WERI-Rb-1 (cell line): ENCODE measurements around the gene ZFPL1.

Experiments
- DNase-seq: peaks from one replicate; pipeline ENCODE4 v3.0.0-alpha.2; 2020
- H3K27ac ChIP-seq: fragments of 250-450 bp; sonication (Bioruptor Pico); 2 replicates; pipeline ENCODE4 v1.5.1; 2020; ENCODE audit warnings: mild to moderate bottlenecking, moderate library complexity
- H3K27me3 ChIP-seq: fragments of 250-450 bp; sonication (Bioruptor Pico); 2 replicates; pipeline ENCODE4 v1.5.1; 2021; ENCODE audit warnings: mild to moderate bottlenecking, low read depth, moderate library complexity; ENCODE audit not compliant: insufficient read depth, severe bottlenecking
- H3K36me3 ChIP-seq: fragments of 250-450 bp; sonication (Bioruptor Pico); 2 replicates; pipeline ENCODE4 v1.5.1; 2020; ENCODE audit warnings: mild to moderate bottlenecking, moderate library complexity
- H3K4me3 ChIP-seq: 2 replicates; pipeline ENCODE4 v1.5.1; 2011; ENCODE audit warnings: low read depth, mild to moderate bottlenecking, control low read depth, low read length
- H3K9me3 ChIP-seq: fragments of 250-450 bp; sonication (Bioruptor Pico); 2 replicates; pipeline ENCODE4 v1.5.1; 2021; ENCODE audit warnings: mild to moderate bottlenecking, moderate library complexity; ENCODE audit not compliant: severe bottlenecking
- TF ChIP-seq, protein P1 (sequence below): IDR thresholded peaks from 2 replicates; pipeline ENCODE4 v1.5.1; 2011; ENCODE audit warnings: low read depth, mild to moderate bottlenecking, control low read depth, inconsistent platforms, low read length

The ZFPL1 gene

DNA sequence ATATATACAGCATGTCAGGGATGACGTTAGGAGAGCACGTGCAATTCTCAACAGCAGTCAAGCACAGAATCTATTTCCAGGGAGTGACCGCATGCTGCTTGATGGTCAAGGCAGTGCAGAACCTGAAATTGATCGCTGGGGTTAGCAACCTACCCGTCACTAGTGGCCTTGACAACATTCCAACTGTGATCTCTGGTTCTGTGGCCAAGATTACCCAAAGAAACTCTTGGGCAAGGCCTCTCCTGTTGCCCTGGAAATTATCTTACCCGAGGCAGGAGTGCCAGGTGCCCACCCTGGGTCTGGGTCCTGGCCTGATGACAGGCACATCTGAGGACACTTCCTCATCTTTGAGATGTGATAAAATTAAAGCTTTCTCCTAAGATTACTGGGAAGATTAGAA, 29.8 kb downstream of the ZFPL1 start:
- DNase-seq, result no peak
- Histone ChIP-seq H3K27ac (no peak overlapping the region), H3K4me3 (peak overlapping the region; percentile 65), H3K27me3 (no peaks in the 10 kb centered on the region), H3K9me3 (no peaks in the 10 kb centered on the region), H3K36me3 (peaks cover 29% of the 10 kb centered on the region)
- TF ChIP-seq, protein P1, sequence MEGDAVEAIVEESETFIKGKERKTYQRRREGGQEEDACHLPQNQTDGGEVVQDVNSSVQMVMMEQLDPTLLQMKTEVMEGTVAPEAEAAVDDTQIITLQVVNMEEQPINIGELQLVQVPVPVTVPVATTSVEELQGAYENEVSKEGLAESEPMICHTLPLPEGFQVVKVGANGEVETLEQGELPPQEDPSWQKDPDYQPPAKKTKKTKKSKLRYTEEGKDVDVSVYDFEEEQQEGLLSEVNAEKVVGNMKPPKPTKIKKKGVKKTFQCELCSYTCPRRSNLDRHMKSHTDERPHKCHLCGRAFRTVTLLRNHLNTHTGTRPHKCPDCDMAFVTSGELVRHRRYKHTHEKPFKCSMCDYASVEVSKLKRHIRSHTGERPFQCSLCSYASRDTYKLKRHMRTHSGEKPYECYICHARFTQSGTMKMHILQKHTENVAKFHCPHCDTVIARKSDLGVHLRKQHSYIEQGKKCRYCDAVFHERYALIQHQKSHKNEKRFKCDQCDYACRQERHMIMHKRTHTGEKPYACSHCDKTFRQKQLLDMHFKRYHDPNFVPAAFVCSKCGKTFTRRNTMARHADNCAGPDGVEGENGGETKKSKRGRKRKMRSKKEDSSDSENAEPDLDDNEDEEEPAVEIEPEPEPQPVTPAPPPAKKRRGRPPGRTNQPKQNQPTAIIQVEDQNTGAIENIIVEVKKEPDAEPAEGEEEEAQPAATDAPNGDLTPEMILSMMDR, result no peak

DNA sequence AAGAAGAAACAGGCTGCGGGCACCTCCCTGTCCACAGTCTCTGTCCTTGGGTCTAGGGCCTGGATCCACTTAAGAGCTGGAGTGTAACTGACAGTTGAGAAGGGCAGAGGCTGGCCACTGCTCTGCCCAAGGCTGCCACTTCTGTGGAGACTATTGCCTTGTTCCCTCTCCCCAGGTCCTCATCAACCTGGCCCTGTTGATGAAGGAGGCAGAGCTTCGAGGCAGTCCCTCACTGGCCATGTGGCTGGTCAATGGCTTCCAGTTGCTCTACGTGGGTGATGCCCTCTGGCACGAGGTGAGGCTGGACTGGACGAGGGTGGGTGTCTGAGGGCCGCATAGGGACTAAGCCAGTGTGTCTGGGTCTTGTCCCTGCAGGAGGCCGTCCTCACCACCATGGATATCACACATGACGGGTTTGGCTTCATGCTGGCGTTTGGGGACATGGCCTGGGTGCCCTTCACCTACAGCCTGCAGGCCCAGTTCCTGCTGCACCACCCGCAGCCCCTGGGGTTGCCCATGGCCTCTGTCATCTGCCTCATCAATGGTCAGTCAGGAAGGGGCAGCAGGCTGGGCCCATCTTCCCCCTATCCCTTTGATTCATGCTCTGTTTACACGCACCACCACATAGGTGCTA, 30.6 kb downstream of the ZFPL1 start:
- Histone ChIP-seq H3K36me3 (peaks cover 32% of the 10 kb centered on the region), H3K27ac (no peak overlapping the region), H3K27me3 (no peaks in the 10 kb centered on the region), H3K4me3 (no peak overlapping the region), H3K9me3 (no peaks in the 10 kb centered on the region)
- no peak for DNase-seq
- TF ChIP-seq, protein P1, result no peak

DNA sequence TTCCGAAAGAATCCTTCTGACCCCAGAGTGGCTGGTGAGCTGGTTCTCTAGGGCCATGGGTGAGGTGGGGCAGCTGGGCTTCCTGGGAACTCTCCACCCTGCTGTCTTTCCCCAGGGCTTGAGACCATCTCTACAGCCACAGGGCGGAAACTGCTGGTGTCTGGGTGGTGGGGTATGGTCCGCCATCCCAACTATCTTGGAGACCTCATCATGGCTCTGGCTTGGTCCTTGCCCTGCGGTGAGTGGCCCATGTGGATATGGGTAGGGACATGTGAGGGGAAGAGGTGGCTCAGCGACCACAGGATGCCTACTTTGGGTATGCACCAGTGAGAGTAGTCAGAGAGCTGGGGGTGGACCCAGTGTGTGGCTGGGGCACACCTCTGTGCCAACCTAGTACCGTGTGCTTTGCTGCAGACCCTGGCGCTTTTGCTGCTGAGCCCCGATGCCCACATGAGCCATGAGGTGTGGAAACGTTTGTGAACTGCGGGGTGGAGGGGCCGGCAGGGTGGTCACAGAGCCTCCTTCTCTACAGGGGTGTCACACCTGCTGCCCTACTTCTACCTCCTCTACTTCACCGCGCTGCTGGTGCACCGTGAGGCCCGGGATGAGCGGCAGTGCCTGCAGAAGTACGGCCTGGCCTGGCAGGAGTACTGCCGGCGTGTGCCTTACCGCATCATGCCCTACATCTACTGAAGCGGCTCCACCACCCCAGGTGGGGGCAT, 31.5 kb downstream of the ZFPL1 start:
- TF ChIP-seq, protein P1, result no peak
- DNase-seq, result no peak
- H3K4me3 ChIP-seq, result no peak overlapping the region
- H3K9me3 ChIP-seq, result no peaks in the 10 kb centered on the region
- H3K36me3 ChIP-seq, result peaks cover 40% of the 10 kb centered on the region
- no peak overlapping the region for H3K27ac ChIP-seq
- H3K27me3 ChIP-seq, result no peaks in the 10 kb centered on the region

DNA sequence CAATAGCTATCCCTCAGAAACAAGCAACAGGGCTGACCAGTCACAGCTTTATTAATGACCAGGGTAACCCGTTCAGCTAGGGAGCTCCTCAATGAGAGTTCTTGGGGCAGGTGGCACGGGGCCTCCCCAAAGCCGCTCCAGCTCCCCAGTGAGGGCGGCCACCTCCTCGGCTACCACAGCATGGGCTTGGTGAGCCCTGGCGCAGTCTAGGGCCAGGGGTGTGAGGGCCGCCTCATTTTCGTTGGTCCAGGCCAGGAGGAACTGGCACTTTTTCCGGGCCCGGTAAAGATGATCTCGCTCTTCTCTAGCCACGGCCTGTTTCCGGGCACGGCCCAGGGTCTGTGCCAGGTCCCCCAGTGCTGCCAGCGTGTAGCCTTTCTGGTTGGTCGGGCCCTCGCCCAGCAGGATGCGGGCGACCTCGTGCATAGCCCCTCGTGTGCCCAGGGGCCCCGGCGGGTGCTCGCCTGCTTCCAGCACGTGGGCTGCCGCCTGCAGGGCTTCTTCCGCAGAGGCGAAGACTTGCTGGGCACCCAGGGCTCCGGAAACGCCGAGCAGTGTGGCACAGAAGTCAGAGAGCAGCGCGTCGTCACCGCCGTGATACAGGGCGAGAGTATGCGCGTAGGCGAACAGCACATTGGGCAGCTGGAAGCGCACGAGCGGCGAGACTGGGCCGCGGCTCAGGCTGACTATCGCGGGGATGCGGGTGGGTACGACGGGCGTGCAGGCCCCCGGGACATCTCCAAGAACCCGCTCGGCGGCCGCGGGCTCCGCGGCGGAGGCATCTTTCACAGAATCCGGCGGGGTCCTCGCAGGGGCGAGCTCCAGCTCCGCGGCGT, 32.6 kb downstream of the ZFPL1 start:
- H3K9me3 ChIP-seq, result no peaks in the 10 kb centered on the region
- H3K36me3 ChIP-seq, result peaks cover 51% of the 10 kb centered on the region
- H3K4me3 ChIP-seq, result peak overlapping the region; percentile 95
- peak overlapping the region; percentile 84 for H3K27ac ChIP-seq
- no peak for DNase-seq
- H3K27me3 ChIP-seq, result no peaks in the 10 kb centered on the region
- TF ChIP-seq, protein P1, result no peak

DNA sequence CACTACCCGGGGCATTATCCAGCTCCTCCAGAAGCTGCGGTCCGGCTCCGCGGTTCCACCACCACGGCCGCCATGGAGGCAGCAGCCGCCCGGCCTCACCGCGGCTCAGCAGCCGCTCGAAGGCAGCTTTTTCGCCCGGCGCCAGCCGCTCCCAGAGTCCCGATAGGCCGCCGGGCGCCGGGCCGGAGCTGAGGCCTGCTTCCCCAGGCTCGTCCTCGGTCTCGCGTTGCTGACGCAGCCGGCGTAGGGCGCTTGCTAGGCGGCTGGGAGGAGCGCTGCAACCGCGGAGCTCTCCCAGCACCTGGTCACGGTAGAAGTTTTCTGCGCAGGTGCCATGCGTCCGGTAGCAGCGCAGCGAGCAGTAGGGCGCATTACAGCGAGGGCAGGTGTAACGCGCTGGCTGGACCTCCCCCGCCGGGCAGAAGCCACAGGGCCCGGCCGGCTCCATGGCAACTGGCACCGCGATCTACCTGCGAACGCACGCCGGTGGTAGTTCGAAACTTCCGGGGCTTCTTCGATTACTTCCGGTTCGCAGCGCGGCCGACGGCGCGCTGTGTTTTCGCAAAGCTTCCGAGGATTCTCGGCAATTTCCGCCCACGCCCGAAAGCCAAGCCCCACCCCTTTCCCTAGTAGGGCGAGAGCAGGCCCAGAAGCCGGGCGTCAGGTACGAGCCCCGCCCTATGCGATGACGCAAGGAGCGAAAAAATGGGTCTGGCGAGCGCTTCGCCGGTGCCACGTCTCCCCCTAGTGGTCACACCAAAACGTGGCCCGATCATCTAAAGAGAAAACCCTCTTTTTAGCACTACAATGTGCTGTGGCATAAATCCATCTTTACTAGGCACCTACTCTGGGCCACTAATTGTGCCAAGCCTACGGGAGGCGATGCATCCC, 33.4 kb downstream of the ZFPL1 start, which contains the start of gene ZNHIT2:
Gene ZNHIT2, minus strand, starts transcription at position 496 of the 891 bp plus-strand sequence. Its CDS starts 48 bp downstream, at position 448.
- no peaks in the 10 kb centered on the region for H3K9me3 ChIP-seq
- H3K27me3 ChIP-seq, result no peaks in the 10 kb centered on the region
- H3K4me3 ChIP-seq, result peak within 1 kb of the TSS; percentile 95
- DNase-seq, result peak; percentile 99
- H3K36me3 ChIP-seq, result peaks cover 52% of the 10 kb centered on the region
- peak within 1 kb of the TSS; percentile 84 for H3K27ac ChIP-seq
- TF ChIP-seq, protein P1, result peak; percentile 87
